ENCODE measurements around the gene EPHA10.
A peak's percentile ranks its signal among the peaks of the same experiment; 100 is the strongest.
"Not testable (repeated sequence)": the region's sequence is repeated elsewhere in the genome, so short reads cannot be mapped to it uniquely, and the experiment has no call there.

Gene EPHA10

GRCh38 chr1:37716321-37716720, 48.6 kb downstream of the EPHA10 start:
- DNase-seq (ENCODE audit: low read depth) = no peak

GRCh38 chr1:37714689-37715088, 50.2 kb downstream of the EPHA10 start:
- DNase-seq (ENCODE audit: low read depth) = no peak

GRCh38 chr1:37714226-37714625, 50.7 kb downstream of the EPHA10 start:
- no peak for DNase-seq (ENCODE audit: low read depth)

- DNase-seq (ENCODE audit: low read depth) = no peak
Measured at GRCh38 chr1:37708471-37708870, 56.4 kb downstream of the EPHA10 start.

- DNase-seq (ENCODE audit: low read depth) = no peak
Measured at GRCh38 chr1:37705399-37705798, 59.5 kb downstream of the EPHA10 start.

- no peak for DNase-seq (ENCODE audit: low read depth)
Measured at GRCh38 chr1:37704966-37705365, 60.0 kb downstream of the EPHA10 start.

- DNase-seq (ENCODE audit: low read depth) = no peak
Measured at GRCh38 chr1:37703061-37703460, 61.9 kb downstream of the EPHA10 start.

GRCh38 chr1:37701051-37701450, 63.9 kb downstream of the EPHA10 start:
- DNase-seq (ENCODE audit: low read depth) = no peak

- no peak for DNase-seq (ENCODE audit: low read depth)
Measured at GRCh38 chr1:37699147-37699546, 65.8 kb downstream of the EPHA10 start.

- DNase-seq (ENCODE audit: low read depth) = no peak
Measured at GRCh38 chr1:37697737-37698136, 67.2 kb downstream of the EPHA10 start.

- no peak for DNase-seq (ENCODE audit: low read depth)
Measured at GRCh38 chr1:37697090-37697489, 67.8 kb downstream of the EPHA10 start.

- DNase-seq (ENCODE audit: low read depth) = no peak
Measured at GRCh38 chr1:37692834-37693175, 72.1 kb downstream of the EPHA10 start.

- DNase-seq (ENCODE audit: low read depth) = peak; percentile 94
Measured at GRCh38 chr1:37692078-37692833, 72.7 kb downstream of the EPHA10 start, which contains the start of gene CDCA8. TSS of gene CDCA8 (plus strand) at chr1:37692516. CDS start at chr1:37692691, 175 bp downstream.

GRCh38 chr1:37691497-37692077, 73.3 kb downstream of the EPHA10 start:
- DNase-seq (ENCODE audit: low read depth) = peak; percentile 26

- DNase-seq (ENCODE audit: low read depth) = no peak
Measured at GRCh38 chr1:37688926-37689325, 76.0 kb downstream of the EPHA10 start.

- DNase-seq (ENCODE audit: low read depth) = not testable (repeated sequence)
Measured at GRCh38 chr1:37687764-37688163, 77.2 kb downstream of the EPHA10 start.

GRCh38 chr1:37685722-37686121, 79.2 kb downstream of the EPHA10 start:
- no peak for DNase-seq (ENCODE audit: low read depth)

- not testable (repeated sequence) for DNase-seq (ENCODE audit: low read depth)
Measured at GRCh38 chr1:37684182-37684581, 80.7 kb downstream of the EPHA10 start.

- DNase-seq (ENCODE audit: low read depth) = peak; percentile 32
Measured at GRCh38 chr1:37682334-37682987, 82.5 kb downstream of the EPHA10 start.

- DNase-seq (ENCODE audit: low read depth) = no peak
Measured at GRCh38 chr1:37680933-37681332, 84.0 kb downstream of the EPHA10 start.

GRCh38 chr1:37677808-37678207, 87.1 kb downstream of the EPHA10 start:
- DNase-seq (ENCODE audit: low read depth) = no peak

- no peak for DNase-seq (ENCODE audit: low read depth)
Measured at GRCh38 chr1:37677143-37677439, 87.8 kb downstream of the EPHA10 start.
